Measurements from ENCODE around the gene COPG1. TPM values are rescaled to one million over a fixed set of nuclear protein-coding genes. Genes with fewer than 3 reads are reported as not detected.

Gene COPG1
- total RNA-seq (2021): 157 and 158 TPM in 2 replicates
- Bru-seq, nascent RNA: percentile 75 among the genes with signal in this experiment
- percentile 75 among the genes with signal in this experiment for BruChase-seq, experiment 1, labeled RNA remaining after a 2-hour chase
- BruChase-seq, experiment 2, labeled RNA remaining after a 6-hour chase: percentile 84 among the genes with signal in this experiment
- long read RNA-seq, transcript COPG1-201 (24 exons, 3,078 nt): major isoform, 264 of 327 reads
- long read RNA-seq, partial matches to known transcripts: 35 of 327 reads
- long read RNA-seq, other reads (novel, unspliced or antisense): 28 of 327 reads

GRCh38 chr3:129249284-129250065 is at the start of gene COPG1:
COPG1 (plus strand) TSS chr3:129249606; CDS start chr3:129249710, 104 bp downstream.
- Histone ChIP-seq H3K4me1 (ENCODE audit: insufficient read depth, low read length, poor library complexity, severe bottlenecking) (no peaks in the 10 kb centered on the region), H3K4me3 (ENCODE audit: low read depth, low read length, poor library complexity, severe bottlenecking) (peak within 1 kb of the TSS; percentile 93), H3K27ac (ENCODE audit: low read depth, low read length, poor library complexity, severe bottlenecking) (peak within 1 kb of the TSS; percentile 91), H3K9me3 (ENCODE audit: low read depth, low read length, poor library complexity, severe bottlenecking) (no peaks in the 10 kb centered on the region), H3K36me3 (ENCODE audit: insufficient read depth, low read length, poor library complexity, severe bottlenecking) (peaks cover 25% of the 10 kb centered on the region), H3K27me3 (replicated peaks; ENCODE audit: insufficient read depth, low read depth, low read length, poor library complexity) (no peaks in the 10 kb centered on the region)
- intact Hi-C loops (cut with micrococcal nuclease; ENCODE audit: unreplicated experiment): loop anchor here (5.0 kb wide), 1 partner anchor 67 kb away; the partner anchor contains the start of gene CNBP
- ChIA-PET POLR2A (ENCODE audit: low non-redundant PET) (interaction anchor here (0.6 kb wide), 4 partner anchors 12 to 564 kb away, joined by 3 to 5 read pairs (median 3); no protein-coding TSS in a partner anchor), CTCF (no interaction called here)
- TSS peak; percentile 55 for BruUV-seq (replicated peaks)
- peak; percentile 92 for DNase-seq (ENCODE audit: low spot score)
- TF ChIP-seq EZH2 (IDR thresholded peaks at IDR 0.05; ENCODE audit: borderline replicate concordance, low read depth, low read length, poor library complexity, severe bottlenecking) (no peak), CTCF (conservative IDR thresholded peaks at IDR 0.05; ENCODE audit: low read depth, low read length) (no peak)

- TF ChIP-seq CTCF (conservative IDR thresholded peaks at IDR 0.05; ENCODE audit: low read depth, low read length): no peak
- TF ChIP-seq EZH2 (IDR thresholded peaks at IDR 0.05; ENCODE audit: borderline replicate concordance, low read depth, low read length, poor library complexity, severe bottlenecking): no peak
- intact Hi-C loops (cut with micrococcal nuclease; ENCODE audit: unreplicated experiment): no loop called here
- CTCF ChIA-PET: interaction anchor here (0.7 kb wide), 1 partner anchor 186 kb away, joined by 3 read pairs; no protein-coding TSS in a partner anchor
Measured at GRCh38 chr3:129204473-129204872, 44.9 kb upstream of the COPG1 start.

GRCh38 chr3:129205109-129205832 is 44.1 kb upstream of the COPG1 start:
- H3K27me3 ChIP-seq (replicated peaks; ENCODE audit: insufficient read depth, low read depth, low read length, poor library complexity): no peaks in the 10 kb centered on the region
- POLR2A ChIA-PET (ENCODE audit: low non-redundant PET): no interaction called here
- TF ChIP-seq CTCF (conservative IDR thresholded peaks at IDR 0.05; ENCODE audit: low read depth, low read length) (no peak), EZH2 (IDR thresholded peaks at IDR 0.05; ENCODE audit: borderline replicate concordance, low read depth, low read length, poor library complexity, severe bottlenecking) (no peak)
- H3K4me1 ChIP-seq (ENCODE audit: insufficient read depth, low read length, poor library complexity, severe bottlenecking): no peaks in the 10 kb centered on the region
- no peak overlapping the region for H3K27ac ChIP-seq (ENCODE audit: low read depth, low read length, poor library complexity, severe bottlenecking)
- H3K9me3 ChIP-seq (ENCODE audit: low read depth, low read length, poor library complexity, severe bottlenecking): no peaks in the 10 kb centered on the region
- CTCF ChIA-PET: interaction anchor here (0.7 kb wide), 1 partner anchor 187 kb away, joined by 3 read pairs; no protein-coding TSS in a partner anchor
- H3K4me3 ChIP-seq (ENCODE audit: low read depth, low read length, poor library complexity, severe bottlenecking): no peak overlapping the region
- intact Hi-C loops (cut with micrococcal nuclease; ENCODE audit: unreplicated experiment): no loop called here
- BruUV-seq (replicated peaks): no TSS peak
- no peak for DNase-seq (ENCODE audit: low spot score)
- H3K36me3 ChIP-seq (ENCODE audit: insufficient read depth, low read length, poor library complexity, severe bottlenecking): no peaks in the 10 kb centered on the region

More at GRCh38 chr3:129204473-129204872, 44.9 kb upstream of the COPG1 start:
- Histone ChIP-seq H3K27me3 (replicated peaks; ENCODE audit: insufficient read depth, low read depth, low read length, poor library complexity) (no peaks in the 10 kb centered on the region), H3K27ac (ENCODE audit: low read depth, low read length, poor library complexity, severe bottlenecking) (no peak overlapping the region), H3K4me1 (ENCODE audit: insufficient read depth, low read length, poor library complexity, severe bottlenecking) (no peaks in the 10 kb centered on the region), H3K36me3 (ENCODE audit: insufficient read depth, low read length, poor library complexity, severe bottlenecking) (no peaks in the 10 kb centered on the region), H3K9me3 (ENCODE audit: low read depth, low read length, poor library complexity, severe bottlenecking) (no peaks in the 10 kb centered on the region), H3K4me3 (ENCODE audit: low read depth, low read length, poor library complexity, severe bottlenecking) (no peak overlapping the region)
- no TSS peak for BruUV-seq (replicated peaks)
- POLR2A ChIA-PET (ENCODE audit: low non-redundant PET): interaction anchor here (0.7 kb wide), 1 partner anchor 8 kb away, joined by 3 read pairs; no protein-coding TSS in a partner anchor
- no peak for DNase-seq (ENCODE audit: low spot score)
